Right lobe of liver (tissue), 4 donors: ENCODE results near the gene PMEPA1.

Experiments used
- POLR2A ChIP-seq: fragments of 450-650 bp; IDR thresholded peaks from one replicate; pipeline ENCODE4 v1.6.1; 2017; ENCODE audit warnings: antibody characterized with exemption, mild to moderate bottlenecking
- TF ChIP-seq, protein P1 (sequence below), 4 donors: fragments of 200-600 bp in 3 of 4; fragments of 450-650 bp in 1 of 4; IDR thresholded peaks; one replicate each; pipeline versions ENCODE4 v1.5.1 to v1.8.0; 2016 to 2022; ENCODE audit warnings: antibody characterized with exemption in 4 of 4, mild to moderate bottlenecking in 2 of 4
- donor health status: DM: no; HTN: no; CAD: no.
- donor health status: DM: no; HTN: no; CAD: no.
- donor health status: DM: no; HTN: yes; CAD: no.

- TF ChIP-seq, protein P1, sequence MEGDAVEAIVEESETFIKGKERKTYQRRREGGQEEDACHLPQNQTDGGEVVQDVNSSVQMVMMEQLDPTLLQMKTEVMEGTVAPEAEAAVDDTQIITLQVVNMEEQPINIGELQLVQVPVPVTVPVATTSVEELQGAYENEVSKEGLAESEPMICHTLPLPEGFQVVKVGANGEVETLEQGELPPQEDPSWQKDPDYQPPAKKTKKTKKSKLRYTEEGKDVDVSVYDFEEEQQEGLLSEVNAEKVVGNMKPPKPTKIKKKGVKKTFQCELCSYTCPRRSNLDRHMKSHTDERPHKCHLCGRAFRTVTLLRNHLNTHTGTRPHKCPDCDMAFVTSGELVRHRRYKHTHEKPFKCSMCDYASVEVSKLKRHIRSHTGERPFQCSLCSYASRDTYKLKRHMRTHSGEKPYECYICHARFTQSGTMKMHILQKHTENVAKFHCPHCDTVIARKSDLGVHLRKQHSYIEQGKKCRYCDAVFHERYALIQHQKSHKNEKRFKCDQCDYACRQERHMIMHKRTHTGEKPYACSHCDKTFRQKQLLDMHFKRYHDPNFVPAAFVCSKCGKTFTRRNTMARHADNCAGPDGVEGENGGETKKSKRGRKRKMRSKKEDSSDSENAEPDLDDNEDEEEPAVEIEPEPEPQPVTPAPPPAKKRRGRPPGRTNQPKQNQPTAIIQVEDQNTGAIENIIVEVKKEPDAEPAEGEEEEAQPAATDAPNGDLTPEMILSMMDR (IDR thresholded peaks at IDR 0.05), result no peak
- TF ChIP-seq POLR2A, result no peak
Observed at GRCh38 chr20:57620274-57620990, 89.4 kb downstream of the PMEPA1 start, which contains the start of gene ZBP1.
